Measurements from ENCODE around the gene TFR2.

DNA sequence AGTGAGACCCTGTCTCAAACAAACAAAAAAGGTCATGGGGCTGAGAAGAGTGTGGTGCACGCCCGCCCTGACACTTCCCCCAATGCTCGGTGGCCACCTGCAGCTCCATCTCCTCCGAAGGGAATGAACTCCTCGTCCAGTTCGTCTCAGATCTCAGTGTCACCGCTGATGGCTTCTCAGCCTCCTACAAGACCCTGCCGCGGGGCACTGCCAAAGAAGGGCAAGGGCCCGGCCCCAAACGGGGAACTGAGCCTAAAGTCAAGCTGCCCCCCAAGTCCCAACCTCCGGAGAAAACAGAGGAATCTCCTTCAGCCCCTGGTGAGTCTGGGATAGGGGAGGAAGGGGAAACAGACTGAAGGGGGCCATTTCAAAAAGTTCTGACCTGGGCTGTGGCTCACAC lies 35.0 kb downstream of the TFR2 start:
- TF ChIP-seq, protein P1, sequence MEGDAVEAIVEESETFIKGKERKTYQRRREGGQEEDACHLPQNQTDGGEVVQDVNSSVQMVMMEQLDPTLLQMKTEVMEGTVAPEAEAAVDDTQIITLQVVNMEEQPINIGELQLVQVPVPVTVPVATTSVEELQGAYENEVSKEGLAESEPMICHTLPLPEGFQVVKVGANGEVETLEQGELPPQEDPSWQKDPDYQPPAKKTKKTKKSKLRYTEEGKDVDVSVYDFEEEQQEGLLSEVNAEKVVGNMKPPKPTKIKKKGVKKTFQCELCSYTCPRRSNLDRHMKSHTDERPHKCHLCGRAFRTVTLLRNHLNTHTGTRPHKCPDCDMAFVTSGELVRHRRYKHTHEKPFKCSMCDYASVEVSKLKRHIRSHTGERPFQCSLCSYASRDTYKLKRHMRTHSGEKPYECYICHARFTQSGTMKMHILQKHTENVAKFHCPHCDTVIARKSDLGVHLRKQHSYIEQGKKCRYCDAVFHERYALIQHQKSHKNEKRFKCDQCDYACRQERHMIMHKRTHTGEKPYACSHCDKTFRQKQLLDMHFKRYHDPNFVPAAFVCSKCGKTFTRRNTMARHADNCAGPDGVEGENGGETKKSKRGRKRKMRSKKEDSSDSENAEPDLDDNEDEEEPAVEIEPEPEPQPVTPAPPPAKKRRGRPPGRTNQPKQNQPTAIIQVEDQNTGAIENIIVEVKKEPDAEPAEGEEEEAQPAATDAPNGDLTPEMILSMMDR (IDR thresholded peaks at IDR 0.05), result no peak
- TF ChIP-seq EZH2 (IDR thresholded peaks at IDR 0.05), result no peak

Data from neural progenitor cell (in vitro differentiated cells).